ENCODE results near the gene CDK5RAP1.

Gene CDK5RAP1

DNA sequence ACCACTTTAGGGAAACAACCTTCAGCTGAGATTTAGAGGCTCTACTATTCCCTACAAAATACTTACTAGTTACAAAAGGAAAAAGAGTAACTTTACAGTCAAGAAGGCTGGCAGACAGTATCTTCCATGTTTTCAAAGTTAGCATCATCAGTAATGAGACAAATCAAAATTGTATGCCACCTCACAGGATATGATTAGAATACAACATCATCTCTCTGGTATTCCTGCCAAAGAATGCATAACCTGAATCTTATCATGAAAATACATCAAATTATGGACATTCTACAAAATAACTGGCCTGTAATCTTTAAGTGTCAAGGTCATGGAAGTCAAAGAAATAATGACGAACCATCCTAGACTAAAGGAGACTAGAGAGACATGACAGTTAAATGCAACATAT, 38.4 kb downstream of the CDK5RAP1 start:
- TF ChIP-seq, protein P1, sequence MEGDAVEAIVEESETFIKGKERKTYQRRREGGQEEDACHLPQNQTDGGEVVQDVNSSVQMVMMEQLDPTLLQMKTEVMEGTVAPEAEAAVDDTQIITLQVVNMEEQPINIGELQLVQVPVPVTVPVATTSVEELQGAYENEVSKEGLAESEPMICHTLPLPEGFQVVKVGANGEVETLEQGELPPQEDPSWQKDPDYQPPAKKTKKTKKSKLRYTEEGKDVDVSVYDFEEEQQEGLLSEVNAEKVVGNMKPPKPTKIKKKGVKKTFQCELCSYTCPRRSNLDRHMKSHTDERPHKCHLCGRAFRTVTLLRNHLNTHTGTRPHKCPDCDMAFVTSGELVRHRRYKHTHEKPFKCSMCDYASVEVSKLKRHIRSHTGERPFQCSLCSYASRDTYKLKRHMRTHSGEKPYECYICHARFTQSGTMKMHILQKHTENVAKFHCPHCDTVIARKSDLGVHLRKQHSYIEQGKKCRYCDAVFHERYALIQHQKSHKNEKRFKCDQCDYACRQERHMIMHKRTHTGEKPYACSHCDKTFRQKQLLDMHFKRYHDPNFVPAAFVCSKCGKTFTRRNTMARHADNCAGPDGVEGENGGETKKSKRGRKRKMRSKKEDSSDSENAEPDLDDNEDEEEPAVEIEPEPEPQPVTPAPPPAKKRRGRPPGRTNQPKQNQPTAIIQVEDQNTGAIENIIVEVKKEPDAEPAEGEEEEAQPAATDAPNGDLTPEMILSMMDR (conservative IDR thresholded peaks at IDR 0.05) = no peak
- no peak overlapping the region for H3K27ac ChIP-seq

DNA sequence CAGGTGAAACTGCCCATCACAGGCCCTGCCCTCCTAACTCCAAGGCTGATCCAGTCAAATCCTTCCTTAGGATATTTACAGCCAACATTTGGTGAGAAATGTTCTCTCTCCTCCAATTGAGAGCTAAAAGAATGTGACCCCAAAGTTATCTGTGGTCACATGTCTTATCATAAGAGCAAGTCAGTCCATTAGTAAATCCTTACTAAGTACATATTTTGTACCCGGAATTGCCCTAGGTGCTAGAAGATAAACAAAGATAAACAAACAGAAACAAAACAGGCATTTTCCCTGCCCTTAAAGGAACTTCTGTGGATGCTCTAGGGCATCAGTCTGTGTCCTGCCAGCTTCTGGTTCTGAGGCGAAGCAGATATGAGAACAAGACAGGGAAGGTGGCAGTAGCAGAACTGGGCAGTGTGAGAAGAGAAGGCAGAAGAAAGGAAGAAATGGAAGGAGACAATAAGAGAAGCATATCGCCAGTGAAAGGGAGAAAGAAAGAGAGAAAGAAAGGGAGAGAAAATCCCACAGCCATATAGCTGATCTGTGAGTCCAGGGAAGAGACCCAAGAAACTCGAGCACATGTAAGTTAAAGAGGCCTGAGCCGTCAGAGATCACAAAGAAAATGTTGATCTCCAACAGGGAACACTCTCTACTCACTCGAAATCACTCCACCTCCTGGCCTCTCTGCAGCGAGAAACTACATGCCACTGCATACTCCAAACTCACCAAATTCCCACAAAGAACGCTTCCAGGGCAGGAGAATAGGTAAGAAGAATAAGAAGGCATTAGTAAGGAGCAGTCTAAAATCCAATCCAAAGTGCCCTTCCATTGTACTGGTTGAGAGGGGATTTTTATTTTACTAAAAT, 41.7 kb downstream of the CDK5RAP1 start:
- TF ChIP-seq, protein P1 (conservative IDR thresholded peaks at IDR 0.05) = no peak
- no peak overlapping the region for H3K27ac ChIP-seq

DNA sequence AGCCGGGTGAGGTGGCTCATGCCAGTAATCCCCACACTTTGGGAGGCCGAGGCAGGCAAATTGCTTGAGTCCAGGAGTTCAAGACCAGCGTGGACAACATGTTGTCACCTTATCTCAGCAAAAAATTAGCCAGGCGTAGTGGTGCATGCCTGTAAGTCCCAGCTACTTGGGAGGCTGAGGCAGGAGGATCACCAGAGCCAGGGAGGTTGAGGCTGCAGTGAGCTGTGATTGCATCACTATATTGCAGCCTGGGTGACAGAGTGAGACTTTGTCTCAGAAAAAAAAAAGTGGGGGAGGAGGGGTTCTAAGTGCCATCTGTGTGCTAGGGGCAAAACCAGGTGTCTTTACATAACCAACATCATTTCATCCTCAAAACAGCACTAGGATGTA, 48.3 kb downstream of the CDK5RAP1 start:
- no peak overlapping the region for H3K27ac ChIP-seq
- TF ChIP-seq, protein P1 (conservative IDR thresholded peaks at IDR 0.05) = no peak

DNA sequence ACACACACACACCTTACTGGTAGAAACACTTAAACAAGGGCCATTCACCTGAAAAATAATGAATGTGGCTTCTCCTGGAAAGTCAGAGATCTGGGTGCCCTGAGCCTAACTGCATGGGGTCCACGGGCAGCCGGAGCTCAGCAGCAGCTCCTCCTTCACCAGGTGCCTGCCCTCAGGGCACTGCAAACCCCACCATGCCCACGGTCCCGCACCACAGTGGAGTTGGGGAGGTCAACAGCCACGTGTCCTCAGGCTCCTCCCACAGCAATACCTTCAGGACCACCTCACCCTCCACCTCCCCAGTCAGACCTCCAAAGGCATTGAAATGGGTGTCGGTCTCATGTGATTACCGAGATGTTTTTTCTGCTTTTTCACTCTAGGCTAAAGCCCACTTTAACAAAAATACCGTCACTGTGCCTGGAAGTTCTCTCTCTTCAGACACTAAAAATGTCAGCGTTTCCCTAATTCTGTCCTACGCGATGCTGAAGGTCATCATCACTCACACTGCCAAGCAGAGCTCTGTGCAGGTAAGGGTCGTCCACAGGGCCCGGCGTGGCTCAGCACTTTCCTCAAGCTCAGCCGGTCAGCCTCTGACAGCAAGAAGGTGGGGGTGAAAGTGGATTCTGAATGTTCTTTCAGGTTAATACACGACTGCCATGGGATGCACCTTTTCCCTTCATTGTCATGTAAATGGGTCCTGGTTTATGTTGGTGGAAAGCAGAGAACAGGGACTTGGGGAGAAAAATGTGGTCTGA, 48.9 kb downstream of the CDK5RAP1 start:
- H3K27ac ChIP-seq = no peak overlapping the region
- TF ChIP-seq, protein P1 (conservative IDR thresholded peaks at IDR 0.05) = no peak

DNA sequence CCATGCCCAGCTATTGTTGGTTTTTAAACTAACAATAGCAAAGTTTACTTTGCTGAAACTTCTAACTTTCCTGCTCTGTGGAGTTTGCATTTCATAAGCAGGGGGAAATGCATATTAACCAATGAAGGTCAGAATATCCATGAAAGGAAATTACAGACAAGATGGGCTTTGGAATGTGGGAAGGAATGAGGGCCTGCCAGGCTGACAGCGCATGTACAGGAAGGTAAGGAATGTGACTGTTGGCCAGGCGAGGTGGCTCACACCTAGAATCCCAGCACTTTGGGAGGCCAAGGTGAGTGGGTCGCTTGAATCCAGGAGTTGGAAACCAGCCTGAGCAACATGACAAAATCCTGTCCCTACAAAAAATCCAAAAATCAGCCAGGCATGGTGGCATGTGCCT, 49.6 kb downstream of the CDK5RAP1 start:
- TF ChIP-seq, protein P1 (conservative IDR thresholded peaks at IDR 0.05) = no peak
- no peak overlapping the region for H3K27ac ChIP-seq

DNA sequence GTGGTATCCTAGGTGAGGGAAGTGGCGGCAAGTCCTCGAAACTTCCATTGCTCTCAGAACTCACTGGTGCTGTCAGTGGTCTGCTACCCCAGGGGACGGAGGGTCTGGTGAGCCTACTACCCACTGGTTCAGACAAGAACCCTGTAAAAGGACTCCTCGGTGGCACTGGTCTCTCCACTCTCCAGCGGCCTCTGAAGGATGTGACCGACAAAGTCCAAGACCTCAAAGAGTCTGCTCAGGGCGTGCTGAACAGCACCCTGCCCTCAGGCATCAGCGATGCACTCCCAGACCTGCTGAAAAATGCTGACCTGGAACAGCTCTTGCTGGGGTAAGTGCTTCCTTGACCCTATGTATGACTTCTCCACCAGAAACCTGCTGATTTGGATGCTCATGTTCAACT, 51.8 kb downstream of the CDK5RAP1 start:
- no peak overlapping the region for H3K27ac ChIP-seq
- TF ChIP-seq, protein P1 (conservative IDR thresholded peaks at IDR 0.05) = no peak

DNA sequence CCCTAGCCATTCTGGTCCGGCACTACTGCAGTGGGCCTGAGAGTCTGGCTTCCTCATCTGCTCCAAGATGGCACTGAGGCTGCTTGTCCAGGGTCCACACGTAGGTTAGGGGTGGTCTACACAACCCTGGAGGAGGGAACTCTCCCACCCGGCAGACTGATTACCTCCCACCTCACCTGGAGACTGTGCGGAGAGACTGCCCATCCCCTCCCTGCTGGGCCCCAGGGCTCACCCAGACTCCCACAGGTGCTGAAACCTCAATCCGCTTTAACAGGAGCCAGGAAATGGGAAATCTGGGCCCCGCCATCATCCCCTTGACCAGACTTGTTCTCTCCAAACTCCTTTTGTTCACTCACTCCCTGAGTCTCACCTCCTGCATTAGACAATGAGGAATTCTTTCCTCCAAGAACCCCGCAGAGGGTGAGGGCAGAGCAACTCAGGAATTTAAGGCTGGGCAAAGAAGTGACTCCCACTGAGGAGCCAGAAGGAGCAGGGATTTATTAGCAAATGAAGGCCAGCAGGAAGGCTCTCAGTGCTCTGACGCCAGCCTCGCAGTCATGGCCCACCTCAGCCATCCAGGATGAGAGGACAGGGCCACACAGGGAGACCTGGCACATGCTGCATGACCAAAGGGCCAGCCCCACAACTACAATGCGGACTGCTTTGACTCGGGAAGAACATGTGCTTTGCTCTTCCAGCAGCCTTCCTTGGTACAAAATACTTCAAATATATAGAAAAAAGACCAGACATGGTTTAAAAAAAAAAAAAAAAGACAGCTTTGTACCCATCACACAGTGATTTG, 53.0 kb downstream of the CDK5RAP1 start:
- TF ChIP-seq, protein P1 (conservative IDR thresholded peaks at IDR 0.05) = no peak
- H3K27ac ChIP-seq = no peak overlapping the region

Measured in VCaP (cell line).